SH-SY5Y (cell line): Measurements from ENCODE around the gene SESN1.

ENCODE experiments used
- GATA2 ChIP-seq: IDR thresholded peaks from 2 replicates; pipeline ENCODE4 v1.6.1; 2011; ENCODE audit warnings: mild to moderate bottlenecking, low read depth, low read length
- GATA3 ChIP-seq: IDR thresholded peaks from 2 replicates; pipeline ENCODE4 v1.6.1; 2011; ENCODE audit warnings: low read depth, mild to moderate bottlenecking, low read length, moderate library complexity

Gene SESN1

GRCh38 chr6:109096208-109096607 is 1.6 kb upstream of the SESN1 start:
- TF ChIP-seq GATA3: no peak
- TF ChIP-seq GATA2: no peak

- TF ChIP-seq GATA2 (no peak), GATA3 (no peak)
These were observed 1.1 kb upstream of the SESN1 start for GRCh38 chr6:109095835-109096084.

- TF ChIP-seq GATA3 (no peak), GATA2 (no peak)
These were observed 589 bp upstream of the SESN1 start, which contains the start of gene CEP57L1 for GRCh38 chr6:109095036-109095834. Gene CEP57L1 (plus strand): TSS chr6:109095507. CDS start chr6:109145222, 49,715 bp downstream.

- TF ChIP-seq GATA2 (no peak), GATA3 (no peak)
These were observed 772 bp downstream of the SESN1 start for GRCh38 chr6:109093732-109094415.

- TF ChIP-seq GATA2: no peak
- no peak for TF ChIP-seq GATA3
These were observed 2.6 kb downstream of the SESN1 start for GRCh38 chr6:109092074-109092473.

- TF ChIP-seq GATA2 (no peak), GATA3 (no peak)
These were observed 3.2 kb downstream of the SESN1 start for GRCh38 chr6:109091314-109092024.

- no peak for TF ChIP-seq GATA2
- no peak for TF ChIP-seq GATA3
These were observed 5.7 kb downstream of the SESN1 start for GRCh38 chr6:109088995-109089394.

DNA sequence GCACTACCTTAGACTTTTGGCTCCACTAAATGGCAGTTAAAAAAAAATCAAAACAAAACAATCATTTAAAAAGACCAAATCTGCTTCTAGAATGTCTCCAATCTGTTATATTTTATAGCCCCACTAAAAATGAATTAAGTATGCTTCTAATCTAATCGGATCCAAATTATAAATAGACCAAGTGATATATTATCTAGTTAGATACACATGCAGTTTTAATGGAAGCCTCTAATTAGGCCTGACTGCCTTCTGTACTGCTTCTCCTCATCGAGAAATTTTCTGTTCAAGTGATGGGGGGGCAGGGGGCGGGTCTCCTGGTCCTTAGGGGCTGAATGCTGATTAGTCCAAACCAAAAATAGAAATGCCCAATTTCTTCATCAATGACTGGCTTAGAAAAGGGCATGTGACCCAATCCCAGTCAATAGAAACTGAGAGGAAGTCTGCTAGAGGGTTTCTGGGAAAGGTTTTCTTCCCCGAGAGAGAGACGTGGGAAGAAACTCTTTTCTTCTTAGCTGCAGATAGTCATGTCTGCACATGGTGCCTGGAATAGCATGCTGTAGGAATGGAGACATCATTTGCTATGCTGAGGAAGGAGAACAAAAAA is 6.9 kb downstream of the SESN1 start:
- TF ChIP-seq GATA3 (no peak), GATA2 (no peak)

DNA sequence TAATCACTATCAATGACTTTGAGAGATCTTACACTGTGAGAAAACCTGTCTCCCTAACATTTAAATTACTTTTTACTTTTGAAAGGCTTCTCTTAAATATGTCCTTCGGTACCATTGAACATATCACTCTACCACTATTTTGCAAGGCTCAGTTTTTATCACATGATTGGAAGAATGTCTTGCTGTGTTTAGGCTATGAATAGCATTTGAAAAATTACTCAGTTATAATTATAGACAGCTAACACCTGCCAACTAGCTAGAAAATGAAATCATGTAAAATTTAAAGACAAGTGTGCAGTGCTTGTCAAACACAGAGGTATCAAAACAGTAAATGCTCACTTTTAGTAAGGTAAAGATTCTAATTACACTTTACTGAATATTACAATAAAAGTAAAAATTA is 11.0 kb downstream of the SESN1 start:
- TF ChIP-seq GATA2: no peak
- no peak for TF ChIP-seq GATA3

- TF ChIP-seq GATA2 (no peak), GATA3 (no peak)
These were observed 12.5 kb downstream of the SESN1 start for GRCh38 chr6:109082188-109082577.

GRCh38 chr6:109081516-109082187 is 13.0 kb downstream of the SESN1 start:
- TF ChIP-seq GATA2 (no peak), GATA3 (no peak)

DNA sequence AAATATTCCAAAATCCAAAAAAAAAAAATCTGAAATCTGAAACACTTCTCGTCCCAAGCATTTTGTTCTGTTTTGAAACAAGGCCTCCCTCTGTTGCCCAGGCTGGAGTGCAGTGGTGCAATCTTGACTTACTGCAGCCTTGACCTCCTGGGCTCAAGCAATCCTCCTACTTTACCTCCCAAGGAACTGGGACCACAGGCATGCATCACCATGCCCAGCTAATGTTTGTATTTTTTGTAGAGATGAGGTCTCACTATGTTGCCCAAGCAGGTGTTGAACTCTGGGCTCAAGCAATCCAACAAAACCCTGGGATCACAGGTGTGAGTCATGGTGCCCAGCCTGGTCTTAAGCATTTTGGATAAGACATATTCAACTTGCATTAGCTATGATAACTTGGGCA is 13.6 kb downstream of the SESN1 start:
- TF ChIP-seq GATA3: no peak
- no peak for TF ChIP-seq GATA2

GRCh38 chr6:109079981-109080380 is 14.7 kb downstream of the SESN1 start:
- TF ChIP-seq GATA3: no peak
- no peak for TF ChIP-seq GATA2

DNA sequence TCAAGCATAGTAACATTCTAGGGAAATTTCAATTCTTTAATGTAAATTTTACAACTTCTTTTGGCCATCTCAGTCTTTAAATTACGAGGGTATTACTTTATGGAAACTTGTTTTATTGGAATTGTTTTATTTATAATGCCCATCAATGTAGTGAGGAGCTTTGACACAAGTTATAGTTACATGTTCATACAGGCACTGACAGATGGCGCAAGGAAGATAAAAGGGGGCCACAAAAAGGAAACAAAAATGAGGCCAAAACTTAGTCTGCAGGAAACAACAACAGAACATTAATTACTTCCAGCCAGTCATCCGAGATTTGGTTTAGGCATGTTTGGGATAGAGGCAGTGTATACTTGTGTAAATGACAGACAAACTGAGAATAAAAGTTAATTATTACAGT is 18.3 kb downstream of the SESN1 start:
- TF ChIP-seq GATA3: no peak
- TF ChIP-seq GATA2: no peak
